Frontal cortex (tissue), 4 donors: ENCODE results near the gene PAM. TPM values are rescaled to one million over a fixed set of nuclear protein-coding genes. Genes with fewer than 3 reads are reported as not detected.
A peak's percentile ranks its signal among the peaks of the same experiment; 100 is the strongest.
"Not testable (repeated sequence)": the region's sequence is repeated elsewhere in the genome, so short reads cannot be mapped to it uniquely, and the experiment has no call there.

ENCODE experiments used
- DNase-seq, 2 donors: peaks; one replicate each; pipeline ENCODE4 v3.0.0; 2012; ENCODE audit warnings: low spot score in 2 of 2
- FAIRE-seq: peaks from 2 replicates; lab custom pipeline; 2012; peaks lifted over from hg19 to GRCh38; lab: Jason Lieb, UNC
- total RNA-seq: library from RNA; depleted of rRNA; stranded (reverse); fragments of >200 nt; gene quantifications from one replicate; pipeline ENCODE4 v1.2.3, GENCODE V29; 2014
- donor health status: control.
- donor health status: control.
- donor health status: control.

PAM gene
- total RNA-seq, 1 donor from 2014 or later = 61.6 TPM

GRCh38 chr5:102775756-102776155 lies 20.7 kb downstream of the PAM start:
- not testable (repeated sequence) for DNase-seq, FAIRE-seq

- FAIRE-seq = no peak
- DNase-seq = no peak
Measured at GRCh38 chr5:102777099-102777498, 22.0 kb downstream of the PAM start.

- FAIRE-seq (no peak), DNase-seq (no peak)
Measured at GRCh38 chr5:102778478-102778877, 23.4 kb downstream of the PAM start.

- DNase-seq (no peak), FAIRE-seq (no peak)
Measured at GRCh38 chr5:102781359-102781758, 26.3 kb downstream of the PAM start.

- FAIRE-seq = no peak
- DNase-seq = no peak
Measured at GRCh38 chr5:102781786-102782185, 26.7 kb downstream of the PAM start.

- no peak for DNase-seq
- no peak for FAIRE-seq
Measured at GRCh38 chr5:102782217-102782872, 27.2 kb downstream of the PAM start.

- DNase-seq = no peak
- FAIRE-seq = no peak
Measured at GRCh38 chr5:102787134-102787533, 32.0 kb downstream of the PAM start.

- no peak for FAIRE-seq
- DNase-seq = no peak
Measured at GRCh38 chr5:102788788-102789187, 33.7 kb downstream of the PAM start.

GRCh38 chr5:102789469-102789868 lies 34.4 kb downstream of the PAM start:
- DNase-seq = no peak
- FAIRE-seq = no peak

GRCh38 chr5:102790748-102791147 lies 35.6 kb downstream of the PAM start:
- no peak for DNase-seq
- no peak for FAIRE-seq

GRCh38 chr5:102792705-102793104 lies 37.6 kb downstream of the PAM start:
- no peak for FAIRE-seq

GRCh38 chr5:102794047-102794446 lies 38.9 kb downstream of the PAM start:
- FAIRE-seq (no peak), DNase-seq (no peak)

More at GRCh38 chr5:102792705-102793104, 37.6 kb downstream of the PAM start:
- DNase-seq = no peak

- no peak for DNase-seq
- FAIRE-seq = no peak
Measured at GRCh38 chr5:102794677-102795331, 39.7 kb downstream of the PAM start.

GRCh38 chr5:102795526-102795925 lies 40.4 kb downstream of the PAM start:
- no peak for DNase-seq
- FAIRE-seq = no peak

- no peak for FAIRE-seq
- DNase-seq = no peak
Measured at GRCh38 chr5:102796009-102796408, 40.9 kb downstream of the PAM start.

GRCh38 chr5:102796498-102796897 lies 41.4 kb downstream of the PAM start:
- DNase-seq = no peak

GRCh38 chr5:102797322-102797884 lies 42.3 kb downstream of the PAM start:
- FAIRE-seq (no peak), DNase-seq (no peak)

More at GRCh38 chr5:102796498-102796897, 41.4 kb downstream of the PAM start:
- no peak for FAIRE-seq

GRCh38 chr5:102798104-102798785 lies 43.1 kb downstream of the PAM start:
- DNase-seq (no peak), FAIRE-seq (no peak)

GRCh38 chr5:102799017-102799416 lies 43.9 kb downstream of the PAM start:
- no peak for FAIRE-seq

GRCh38 chr5:102800427-102800826 lies 45.3 kb downstream of the PAM start:
- DNase-seq (no peak), FAIRE-seq (no peak)

More at GRCh38 chr5:102799017-102799416, 43.9 kb downstream of the PAM start:
- DNase-seq = peak in 1 of 2 donors; percentile 15

- DNase-seq = no peak
- FAIRE-seq = no peak
Measured at GRCh38 chr5:102801371-102801770, 46.3 kb downstream of the PAM start.
